Natural killer cell (primary cell): Measurements from ENCODE around the gene C2CD4D. TPM values are rescaled to one million over a fixed set of nuclear protein-coding genes. Genes with fewer than 3 reads are reported as not detected.

Source experiments
- ATAC-seq, 3 donors: fragments of 150-1000 bp in 2 of 3; fragments of 200-7000 bp in 1 of 3; cut with Tn5 transposase; 1 replicate in 1 of 3; 2 replicates in 2 of 3; pipeline ENCODE4 v1.10.0; 2021; ENCODE audit warnings: mild to moderate bottlenecking in 2 of 3, moderate library complexity in 2 of 3
- DNase-seq, 2 donors: peaks; one replicate each; pipeline versions ENCODE4 v3.0.0 to v3.0.0-alpha.2; 2013 to 2021; ENCODE audit warnings: mixed read lengths in 1 of 2
- H3K27ac ChIP-seq: one replicate; pipeline ENCODE4 v1.5.1; 2013; ENCODE audit warnings: mild to moderate bottlenecking, low read length
- H3K27me3 ChIP-seq: one replicate; pipeline ENCODE4 v1.6.1; 2013; ENCODE audit warnings: low read length; ENCODE audit not compliant: control insufficient read depth, insufficient read depth
- H3K36me3 ChIP-seq: one replicate; pipeline ENCODE4 v1.6.1; 2013; ENCODE audit warnings: low read length; ENCODE audit not compliant: control insufficient read depth, insufficient read depth
- H3K4me1 ChIP-seq: one replicate; pipeline ENCODE4 v1.6.1; 2013; ENCODE audit warnings: low read length; ENCODE audit not compliant: control insufficient read depth, insufficient read depth
- H3K4me3 ChIP-seq: one replicate; pipeline ENCODE4 v1.5.1; 2013; ENCODE audit warnings: low read length
- H3K9me3 ChIP-seq: one replicate; pipeline ENCODE4 v1.6.1; 2013; ENCODE audit warnings: low read length; ENCODE audit not compliant: control insufficient read depth, insufficient read depth
- H3K27ac Mint-ChIP-seq, 2 donors: one replicate each; pipeline ENCODE4 v1.8.0; 2022; ENCODE audit warnings: mild to moderate bottlenecking in 2 of 2, mixed read lengths in 2 of 2, moderate library complexity in 1 of 2
- H3K27me3 Mint-ChIP-seq, 2 donors: one replicate each; pipeline ENCODE4 v1.8.0; 2022; ENCODE audit warnings: low read depth in 2 of 2, mixed read lengths in 2 of 2
- H3K36me3 Mint-ChIP-seq: one replicate; pipeline ENCODE4 v1.8.0; 2022; ENCODE audit warnings: mixed read lengths
- H3K4me1 Mint-ChIP-seq, 2 donors: one replicate each; pipeline ENCODE4 v1.8.0; 2022; ENCODE audit warnings: mixed read lengths in 2 of 2
- H3K4me3 Mint-ChIP-seq: one replicate; pipeline ENCODE4 v1.8.0; 2022; ENCODE audit warnings: mild to moderate bottlenecking, moderate library complexity, mixed read lengths
- H3K9me3 Mint-ChIP-seq, 2 donors: one replicate each; pipeline ENCODE4 v1.8.0; 2022; ENCODE audit warnings: mixed read lengths in 2 of 2
- WGBS: methylation state at CpG from one replicate; pipeline ENCODE4 v1.1.7; 2013; ENCODE audit warnings: missing lambda C conversion rate; ENCODE audit not compliant: insufficient coverage; 5-methylcytosine and 5-hydroxymethylcytosine counted together
- intact Hi-C: fragments of 100-400 bp; cut with micrococcal nuclease; formaldehyde crosslinking; loops from one replicate; pipeline ENCODE4 v1.14.2; 2022
- total RNA-seq, 4 donors: library from RNA; stranded (reverse); fragments of 120-200 nt in 1 of 4; gene quantifications; one replicate each; pipeline versions ENCODE4 v1.2.3 to v1.2.4, GENCODE V29; 2013 to 2022
- TF ChIP-seq, protein P1 (sequence below): fragments of 200-600 bp; IDR thresholded peaks from one replicate; pipeline ENCODE4 v1.8.0; 2022; ENCODE audit warnings: antibody characterized with exemption

C2CD4D gene
- total RNA-seq, 3 donors from 2014 or later (not counting 1 experiment from before 2014, with no cell fraction given): 0.20 to 0.24 TPM; not detected in 1

- Histone ChIP-seq H3K27ac (peak overlapping the region; percentile 59), H3K36me3 (no peaks in the 10 kb centered on the region), H3K27me3 (peaks cover 5% of the 10 kb centered on the region), H3K4me1 (peaks cover 57% of the 10 kb centered on the region), H3K4me3 (peak overlapping the region; percentile 16), H3K9me3 (no peaks in the 10 kb centered on the region)
- DNase-seq (peak in 1 of 2 donors; percentile 65), ATAC-seq (peak; percentile 19 to 41 (median 19))
- peak overlapping the region; percentile 92 for H3K4me3 Mint-ChIP-seq
- H3K9me3 Mint-ChIP-seq: no peaks in the 10 kb centered on the region
- intact Hi-C loops: loop anchor here (1.0 to 5.0 kb wide), 3 partner anchors 47 to 392 kb away; partner anchors contain the start of gene TDRKH
- H3K27ac Mint-ChIP-seq: peak overlapping the region; percentile 72 to 86
- H3K4me1 Mint-ChIP-seq: peaks cover 33 to 47% of the 10 kb centered on the region in 2 donors
- WGBS: 4% methylated on average over 2 of the region's 3 CpGs
- TF ChIP-seq, protein P1, sequence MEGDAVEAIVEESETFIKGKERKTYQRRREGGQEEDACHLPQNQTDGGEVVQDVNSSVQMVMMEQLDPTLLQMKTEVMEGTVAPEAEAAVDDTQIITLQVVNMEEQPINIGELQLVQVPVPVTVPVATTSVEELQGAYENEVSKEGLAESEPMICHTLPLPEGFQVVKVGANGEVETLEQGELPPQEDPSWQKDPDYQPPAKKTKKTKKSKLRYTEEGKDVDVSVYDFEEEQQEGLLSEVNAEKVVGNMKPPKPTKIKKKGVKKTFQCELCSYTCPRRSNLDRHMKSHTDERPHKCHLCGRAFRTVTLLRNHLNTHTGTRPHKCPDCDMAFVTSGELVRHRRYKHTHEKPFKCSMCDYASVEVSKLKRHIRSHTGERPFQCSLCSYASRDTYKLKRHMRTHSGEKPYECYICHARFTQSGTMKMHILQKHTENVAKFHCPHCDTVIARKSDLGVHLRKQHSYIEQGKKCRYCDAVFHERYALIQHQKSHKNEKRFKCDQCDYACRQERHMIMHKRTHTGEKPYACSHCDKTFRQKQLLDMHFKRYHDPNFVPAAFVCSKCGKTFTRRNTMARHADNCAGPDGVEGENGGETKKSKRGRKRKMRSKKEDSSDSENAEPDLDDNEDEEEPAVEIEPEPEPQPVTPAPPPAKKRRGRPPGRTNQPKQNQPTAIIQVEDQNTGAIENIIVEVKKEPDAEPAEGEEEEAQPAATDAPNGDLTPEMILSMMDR: no peak
- peaks cover 0 to 24% of the 10 kb centered on the region in 2 donors for H3K27me3 Mint-ChIP-seq
- H3K36me3 Mint-ChIP-seq: no peaks in the 10 kb centered on the region
These were observed 2.4 kb downstream of the C2CD4D start for GRCh38 chr1:151837197-151837596.

DNA sequence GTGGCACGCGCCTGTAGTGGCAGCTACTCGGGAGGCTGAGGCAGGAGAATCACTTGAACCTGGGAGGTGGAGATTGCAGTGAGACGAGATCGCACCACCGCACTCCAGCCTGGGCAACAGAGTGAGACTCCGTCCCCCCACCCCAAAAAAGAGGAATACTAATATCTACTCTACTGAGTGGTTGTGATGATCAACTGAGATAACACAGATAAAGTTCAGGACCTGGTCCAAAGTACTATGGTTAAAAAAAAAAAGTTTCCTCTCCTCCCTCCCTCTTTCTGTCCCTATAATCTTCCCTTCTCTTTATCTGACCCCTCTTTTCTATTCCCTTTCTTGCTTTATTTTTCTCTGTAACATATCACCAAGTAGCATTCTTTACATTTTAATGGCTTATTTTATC, 4.0 kb downstream of the C2CD4D start:
- Histone ChIP-seq H3K9me3 (no peaks in the 10 kb centered on the region), H3K4me3 (no peak overlapping the region), H3K36me3 (no peaks in the 10 kb centered on the region), H3K27ac (no peak overlapping the region), H3K27me3 (peaks cover 5% of the 10 kb centered on the region), H3K4me1 (peaks cover 67% of the 10 kb centered on the region)
- H3K36me3 Mint-ChIP-seq: no peaks in the 10 kb centered on the region
- H3K27ac Mint-ChIP-seq: no peak overlapping the region
- no peaks in the 10 kb centered on the region for H3K9me3 Mint-ChIP-seq
- DNase-seq (no peak), ATAC-seq (no peak)
- intact Hi-C loops: loop anchor here (5.0 kb wide), 1 partner anchor 303 kb away; no protein-coding TSS in a partner anchor
- peaks cover 28 to 53% of the 10 kb centered on the region in 2 donors for H3K4me1 Mint-ChIP-seq
- H3K4me3 Mint-ChIP-seq: no peak overlapping the region
- TF ChIP-seq, protein P1: no peak
- H3K27me3 Mint-ChIP-seq: peaks cover 0 to 21% of the 10 kb centered on the region in 2 donors
- 96% methylated on average over 4 of the region's 7 CpGs for WGBS

DNA sequence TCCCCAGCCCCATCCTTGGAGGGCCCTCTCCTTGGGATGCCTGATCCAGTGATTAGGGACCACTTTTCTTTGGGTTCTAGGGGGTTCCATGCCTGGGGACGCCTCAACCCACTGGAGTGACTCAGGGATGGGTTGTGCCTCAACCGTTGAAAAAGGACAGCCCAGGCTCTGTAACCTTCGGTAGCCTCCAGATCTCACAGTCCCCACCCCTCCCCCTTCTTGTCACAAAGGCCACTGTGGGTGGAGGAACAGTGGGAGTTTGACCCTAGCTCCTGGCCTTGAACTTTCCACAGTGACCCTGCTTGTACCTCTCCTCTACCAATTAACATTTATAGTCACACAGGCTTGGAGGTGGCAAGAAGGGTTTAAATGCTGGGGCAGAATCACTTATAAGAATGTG, 5.4 kb downstream of the C2CD4D start:
- ATAC-seq (no peak), DNase-seq (no peak)
- Mint-ChIP-seq H3K27ac (no peak overlapping the region), H3K27me3 (peaks cover 0 to 14% of the 10 kb centered on the region in 2 donors), H3K4me3 (no peak overlapping the region), H3K36me3 (no peaks in the 10 kb centered on the region), H3K9me3 (no peaks in the 10 kb centered on the region), H3K4me1 (peaks cover 29 to 54% of the 10 kb centered on the region in 2 donors)
- H3K27ac ChIP-seq: no peak overlapping the region
- 27% methylated on average over 2 of the region's 3 CpGs for WGBS
- peaks cover 67% of the 10 kb centered on the region for H3K4me1 ChIP-seq
- H3K27me3 ChIP-seq: peaks cover 1% of the 10 kb centered on the region
- no peaks in the 10 kb centered on the region for H3K9me3 ChIP-seq
- H3K4me3 ChIP-seq: no peak overlapping the region
- TF ChIP-seq, protein P1: no peak
- intact Hi-C loops: no loop called here
- no peaks in the 10 kb centered on the region for H3K36me3 ChIP-seq
